Neutrophil (primary cell): ENCODE data around the gene FBXW4.

Experiments used
- H3K27ac ChIP-seq: fragments of 200-600 bp; sonication (generic); 2 replicates; pipeline ENCODE4 v1.5.1; 2016; ENCODE audit warnings: mild to moderate bottlenecking, moderate library complexity
- H3K27me3 ChIP-seq: fragments of 200-600 bp; sonication (generic); 2 replicates; pipeline ENCODE4 v1.6.0; 2016; ENCODE audit warnings: mild to moderate bottlenecking
- H3K36me3 ChIP-seq: fragments of 200-600 bp; sonication (generic); 2 replicates; pipeline ENCODE4 v1.5.1; 2017
- H3K4me1 ChIP-seq, 2 experiments: fragments of 200-600 bp in 1 of 2; sonication (generic) in 1 of 2; 1 replicate in 1 of 2; 2 replicates in 1 of 2; pipeline versions ENCODE4 v1.5.1 to v1.6.1; 2013 to 2016; ENCODE audit warnings: low read depth in 1 of 2, low read length in 1 of 2, mild to moderate bottlenecking in 1 of 2, moderate library complexity in 1 of 2; ENCODE audit not compliant: control insufficient read depth in 1 of 2, insufficient read depth in 1 of 2
- H3K4me3 ChIP-seq, 2 experiments: fragments of 200-600 bp in 1 of 2; sonication (generic) in 1 of 2; 1 replicate in 1 of 2; 2 replicates in 1 of 2; pipeline ENCODE4 v1.5.1; 2013 to 2016; ENCODE audit warnings: low read depth in 1 of 2, low read length in 1 of 2, mild to moderate bottlenecking in 1 of 2, moderate library complexity in 1 of 2
- H3K9me3 ChIP-seq: fragments of 200-600 bp; sonication (generic); 2 replicates; pipeline ENCODE4 v1.5.1; 2016
- CTCF ChIP-seq: fragments of 200-600 bp; sonication (generic); IDR thresholded peaks from 2 replicates; pipeline ENCODE4 v1.5.1; 2016; ENCODE audit warnings: antibody characterized with exemption

The FBXW4 gene

GRCh38 chr10:101566333-101567164 lies 128.4 kb downstream of the FBXW4 start:
- Histone ChIP-seq H3K4me1 (peaks cover 10 to 16% of the 10 kb centered on the region in 2 experiments), H3K27ac (no peak overlapping the region)

GRCh38 chr10:101565936-101566332 lies 129.0 kb downstream of the FBXW4 start:
- peaks cover 79% of the 10 kb centered on the region for H3K27me3 ChIP-seq
- no peak overlapping the region for H3K27ac ChIP-seq
- no peak for TF ChIP-seq CTCF
- no peaks in the 10 kb centered on the region for H3K9me3 ChIP-seq
- H3K4me1 ChIP-seq, result peaks cover 10 to 15% of the 10 kb centered on the region in 2 experiments
- no peak overlapping the region for H3K4me3 ChIP-seq
- no peaks in the 10 kb centered on the region for H3K36me3 ChIP-seq

More at GRCh38 chr10:101566333-101567164, 128.4 kb downstream of the FBXW4 start:
- TF ChIP-seq CTCF, result no peak
- H3K27me3 ChIP-seq, result peaks cover 83% of the 10 kb centered on the region
- H3K36me3 ChIP-seq, result no peaks in the 10 kb centered on the region
- H3K4me3 ChIP-seq, result no peak overlapping the region
- H3K9me3 ChIP-seq, result no peaks in the 10 kb centered on the region

GRCh38 chr10:101565370-101565900 lies 129.5 kb downstream of the FBXW4 start:
- Histone ChIP-seq H3K36me3 (no peaks in the 10 kb centered on the region), H3K9me3 (no peaks in the 10 kb centered on the region), H3K27me3 (peaks cover 77% of the 10 kb centered on the region), H3K4me1 (peaks cover 6 to 10% of the 10 kb centered on the region in 2 experiments), H3K27ac (no peak overlapping the region), H3K4me3 (no peak overlapping the region)
- TF ChIP-seq CTCF, result no peak

GRCh38 chr10:101564490-101564991 lies 130.4 kb downstream of the FBXW4 start:
- no peaks in the 10 kb centered on the region for H3K36me3 ChIP-seq
- no peak overlapping the region for H3K4me3 ChIP-seq
- no peak overlapping the region for H3K27ac ChIP-seq
- H3K4me1 ChIP-seq, result peaks cover 0 to 1% of the 10 kb centered on the region in 2 experiments
- no peak for TF ChIP-seq CTCF
- H3K27me3 ChIP-seq, result peaks cover 68% of the 10 kb centered on the region
- H3K9me3 ChIP-seq, result no peaks in the 10 kb centered on the region

- Histone ChIP-seq H3K27me3 (peaks cover 61% of the 10 kb centered on the region), H3K9me3 (no peaks in the 10 kb centered on the region), H3K27ac (no peak overlapping the region), H3K4me3 (no peak overlapping the region), H3K4me1 (no peaks in the 10 kb centered on the region), H3K36me3 (no peaks in the 10 kb centered on the region)
- no peak for TF ChIP-seq CTCF
Observed at GRCh38 chr10:101563497-101564040, 131.4 kb downstream of the FBXW4 start.
